Activated CD8-positive, alpha-beta memory T cell treated with anti-CD3 and anti-CD28 coated beads, Interleukin-2, amount 50 U/mL, for 24 hours (primary cell): ENCODE measurements around the gene CNTN4.
"Not testable (repeated sequence)": the region's sequence is repeated elsewhere in the genome, so short reads cannot be mapped to it uniquely, and the experiment has no call there.

Experiments
- DNase-seq: peaks from one replicate; pipeline ENCODE4 v3.0.0-alpha.2; 2020; ENCODE audit errors: extremely low read depth

Gene CNTN4

DNA sequence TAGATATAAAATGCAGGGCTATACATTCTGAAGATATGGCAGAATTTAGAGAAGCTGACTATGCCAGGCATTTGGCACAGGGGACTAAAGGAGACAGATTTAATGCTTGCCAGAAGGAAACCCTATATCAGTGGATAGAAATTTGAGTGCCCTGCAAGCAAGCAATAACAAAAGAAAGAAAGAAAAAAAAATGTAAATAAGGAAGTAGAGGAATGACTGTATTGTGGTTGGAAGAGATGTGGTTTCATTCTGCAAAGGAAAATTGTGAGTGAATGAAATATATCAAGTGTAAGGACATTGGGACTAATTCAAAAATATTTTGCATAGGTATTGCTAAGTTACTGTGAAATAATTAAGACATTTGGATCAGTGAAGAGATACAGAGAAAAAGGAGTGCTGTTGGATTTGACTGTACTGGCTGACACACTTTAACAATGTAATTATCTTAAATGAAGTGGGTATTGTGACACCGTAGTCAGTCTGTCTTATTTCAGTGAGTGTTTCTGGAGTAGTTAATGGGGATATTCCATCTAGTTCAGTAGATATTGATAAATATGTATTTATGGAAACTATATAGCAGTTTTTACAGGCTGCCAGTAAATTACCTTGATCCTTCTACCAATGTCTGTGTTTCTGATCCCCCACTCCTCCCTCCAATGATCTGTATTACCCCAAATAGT is 418.2 kb downstream of the CNTN4 start:
- DNase-seq: no peak

DNA sequence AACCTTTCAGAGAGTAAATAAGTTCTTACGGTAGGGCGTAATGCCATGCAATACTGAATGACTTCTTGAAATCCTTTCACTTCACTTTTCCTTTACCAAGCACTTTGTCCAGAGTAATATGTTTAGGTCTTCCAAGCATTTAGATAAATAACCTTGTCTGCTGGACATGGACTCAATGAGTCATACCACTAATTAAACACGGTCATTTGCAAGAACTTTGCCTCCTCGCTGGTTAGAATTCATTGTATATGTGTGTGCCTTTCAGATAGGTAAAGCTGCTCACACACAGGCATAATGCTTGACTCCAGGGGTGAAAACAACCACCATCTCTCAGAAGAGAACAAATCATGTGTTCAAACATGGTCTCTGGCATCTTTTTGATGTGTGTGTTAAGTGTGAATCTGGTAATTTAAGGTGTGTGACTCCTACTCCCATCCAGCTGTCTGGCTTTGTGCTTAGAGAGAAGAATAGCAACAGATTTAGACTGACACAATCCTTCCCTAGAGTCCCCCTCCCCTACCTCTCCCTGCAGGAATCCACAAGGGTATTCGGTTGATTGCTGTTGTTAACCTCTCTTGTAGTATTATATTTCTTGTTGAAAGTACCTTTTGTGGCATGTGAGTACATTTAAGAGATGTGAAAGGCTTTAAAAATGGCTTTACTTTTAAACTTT is 419.0 kb downstream of the CNTN4 start:
- DNase-seq: no peak

DNA sequence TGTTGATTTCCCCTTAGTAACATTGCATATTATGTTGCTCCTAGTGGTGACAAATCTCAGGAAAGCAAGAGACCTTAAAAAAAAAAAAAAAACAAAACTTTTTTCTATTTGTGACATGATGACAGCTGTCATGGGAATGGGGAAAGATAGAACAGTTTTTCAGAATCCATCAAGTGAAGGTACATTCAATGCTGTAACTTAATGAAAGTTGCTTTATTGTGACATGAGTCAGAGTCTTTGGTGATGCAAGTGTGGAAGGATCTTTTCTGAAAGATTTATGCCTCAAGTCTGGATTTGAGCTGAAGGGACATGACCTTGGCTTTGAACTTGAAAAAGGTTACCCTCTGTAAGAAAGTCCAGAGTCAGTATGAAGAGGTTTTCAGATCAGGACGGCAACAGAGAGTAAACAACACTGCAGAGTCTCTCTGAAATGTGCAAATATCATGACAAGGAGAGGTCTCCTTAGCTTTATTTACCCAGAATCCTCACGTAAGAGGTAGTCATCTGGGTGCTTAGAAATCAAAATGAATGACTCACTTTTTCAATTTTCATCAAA is 424.7 kb downstream of the CNTN4 start:
- DNase-seq: no peak

DNA sequence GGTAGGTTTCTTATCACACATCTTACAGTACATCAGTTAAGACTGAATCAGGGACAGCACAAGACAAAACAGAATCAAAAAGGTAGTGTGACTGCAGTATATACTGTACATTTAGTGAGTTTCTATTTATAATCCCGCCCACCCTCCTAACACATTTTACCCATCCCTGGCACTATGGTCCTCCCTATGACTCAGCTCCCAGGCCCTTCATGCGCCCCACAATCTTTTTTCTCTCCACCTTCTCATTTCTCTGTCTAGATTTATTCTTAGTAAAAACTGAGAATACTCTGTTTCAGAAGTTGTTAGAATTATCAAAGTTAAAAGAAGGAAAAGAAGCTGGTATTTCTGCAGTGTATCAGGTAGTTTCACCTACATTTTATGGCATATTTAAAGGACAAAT is 427.3 kb downstream of the CNTN4 start:
- DNase-seq: no peak

DNA sequence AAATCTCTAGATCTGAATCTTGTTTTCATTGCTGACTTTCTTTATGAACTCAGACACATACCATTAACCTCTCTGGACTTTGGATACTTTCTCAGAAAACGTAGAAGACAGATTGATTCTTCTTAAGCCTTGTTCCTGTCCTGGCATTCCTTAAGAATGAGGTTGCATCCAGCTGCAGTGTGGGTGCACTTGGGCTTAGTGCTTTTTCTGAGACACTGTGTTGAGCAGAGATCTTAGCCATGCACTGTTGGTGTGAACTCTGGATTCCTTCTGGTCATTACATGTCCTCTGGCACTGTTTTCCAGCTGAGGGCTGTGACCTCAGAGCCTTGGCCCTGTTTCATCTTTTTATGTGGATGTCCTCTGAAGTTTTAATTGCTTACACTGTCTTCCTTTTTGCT is 428.3 kb downstream of the CNTN4 start:
- DNase-seq: no peak

DNA sequence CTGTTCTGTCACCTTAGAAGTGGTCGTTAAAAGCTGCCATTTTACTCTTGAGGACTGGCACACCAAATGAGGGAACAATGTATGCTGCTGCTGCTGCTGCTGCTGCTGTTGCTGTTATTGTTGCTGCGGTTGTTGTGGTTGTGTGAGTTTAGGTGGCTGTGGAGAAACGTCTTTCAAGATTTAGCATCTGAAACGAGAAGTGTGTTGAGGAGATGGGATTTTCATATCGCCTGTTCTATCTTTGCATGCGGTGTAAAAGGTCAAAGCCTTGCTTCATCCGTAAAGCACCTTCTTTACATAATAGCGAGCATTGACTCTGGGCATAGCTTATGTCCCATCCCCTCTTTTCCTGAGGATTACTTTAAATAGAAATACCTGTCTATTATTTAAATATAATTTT is 428.7 kb downstream of the CNTN4 start:
- DNase-seq: not testable (repeated sequence)

DNA sequence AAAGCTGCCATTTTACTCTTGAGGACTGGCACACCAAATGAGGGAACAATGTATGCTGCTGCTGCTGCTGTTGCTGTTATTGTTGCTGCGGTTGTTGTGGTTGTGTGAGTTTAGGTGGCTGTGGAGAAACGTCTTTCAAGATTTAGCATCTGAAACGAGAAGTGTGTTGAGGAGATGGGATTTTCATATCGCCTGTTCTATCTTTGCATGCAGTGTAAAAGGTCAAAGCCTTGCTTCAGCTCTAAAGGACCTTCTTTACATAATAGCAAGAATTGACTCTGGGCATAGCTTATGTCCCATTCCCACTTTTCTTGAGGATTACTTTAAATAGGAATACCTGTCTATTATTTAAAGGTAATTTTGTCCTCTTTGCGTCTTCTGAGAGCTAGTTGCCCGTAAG is 436.1 kb downstream of the CNTN4 start:
- DNase-seq: not testable (repeated sequence)

DNA sequence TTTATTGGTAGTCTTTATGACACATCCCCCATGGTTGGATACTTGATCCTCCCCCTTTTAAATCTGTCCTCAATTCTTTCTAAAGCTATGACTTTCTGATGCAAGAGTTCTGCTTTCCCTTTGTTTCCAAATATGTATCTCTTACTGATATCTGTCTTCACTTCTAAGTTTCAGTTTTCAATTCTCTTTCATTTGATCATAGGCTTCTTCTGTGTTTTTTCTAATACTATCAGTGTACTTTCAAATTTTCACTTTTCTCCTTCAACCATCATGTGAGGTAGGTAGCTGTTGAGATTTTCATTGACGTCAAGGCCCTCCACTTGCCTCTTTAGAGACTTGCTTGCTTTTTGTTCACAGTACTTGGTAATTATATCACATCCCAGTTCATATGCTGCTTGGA is 436.5 kb downstream of the CNTN4 start:
- no peak for DNase-seq

DNA sequence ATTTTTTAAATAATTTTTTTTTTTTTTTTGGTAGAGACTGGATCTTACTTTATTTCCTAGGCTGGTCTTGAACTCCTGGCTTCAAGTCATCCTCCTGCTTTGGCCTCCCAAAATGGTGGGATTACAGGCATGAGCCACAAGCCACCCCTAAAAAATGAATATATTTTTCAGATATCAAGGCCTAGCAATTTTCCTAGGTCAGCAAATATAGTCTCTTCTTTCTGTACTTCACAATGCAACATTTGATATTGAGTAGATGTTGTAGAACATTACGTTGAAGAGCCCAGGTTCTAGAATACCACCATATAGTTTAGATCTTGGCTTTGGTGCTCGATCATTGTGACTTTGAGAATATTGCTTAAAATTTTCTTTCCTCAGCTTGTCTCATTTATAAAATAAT is 437.9 kb downstream of the CNTN4 start:
- DNase-seq: no peak

DNA sequence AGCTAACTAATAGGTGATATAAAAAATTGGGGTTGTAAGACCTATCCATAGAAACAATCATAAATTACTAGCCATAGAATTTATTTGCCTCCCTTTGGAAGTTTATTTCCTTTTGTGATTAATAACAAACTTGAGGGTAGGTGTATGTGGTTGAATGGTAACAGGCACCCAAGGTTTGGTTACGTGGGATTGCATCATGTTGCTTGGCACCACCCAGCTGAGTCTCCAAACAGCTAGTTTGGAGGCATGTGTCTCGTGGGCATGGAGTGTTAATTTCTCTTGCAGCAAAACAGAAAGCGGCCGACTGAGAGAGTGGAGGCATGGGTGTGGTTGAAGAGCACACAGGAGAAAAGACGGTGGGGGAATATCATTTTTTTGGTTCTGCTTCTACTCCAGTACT is 441.4 kb downstream of the CNTN4 start:
- DNase-seq: no peak

DNA sequence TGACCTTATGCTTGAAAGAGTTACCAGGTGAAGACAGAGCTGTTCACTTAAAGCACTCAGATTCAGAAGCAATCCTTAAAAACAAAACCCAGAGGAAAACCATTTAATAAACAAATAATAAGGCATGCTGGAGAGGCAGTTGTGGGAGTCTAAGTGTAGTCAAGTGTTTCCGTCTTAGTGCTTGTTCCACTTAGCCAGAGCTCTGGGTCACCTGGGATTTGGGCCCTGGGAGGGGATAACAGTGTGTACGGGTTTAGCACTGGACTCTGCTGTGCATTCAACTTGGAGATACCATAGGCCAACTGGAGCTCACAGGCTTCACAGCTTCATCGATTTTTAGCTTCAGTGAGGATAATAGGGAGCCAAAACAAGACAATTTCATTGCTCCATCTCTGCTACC is 444.6 kb downstream of the CNTN4 start:
- DNase-seq: no peak

DNA sequence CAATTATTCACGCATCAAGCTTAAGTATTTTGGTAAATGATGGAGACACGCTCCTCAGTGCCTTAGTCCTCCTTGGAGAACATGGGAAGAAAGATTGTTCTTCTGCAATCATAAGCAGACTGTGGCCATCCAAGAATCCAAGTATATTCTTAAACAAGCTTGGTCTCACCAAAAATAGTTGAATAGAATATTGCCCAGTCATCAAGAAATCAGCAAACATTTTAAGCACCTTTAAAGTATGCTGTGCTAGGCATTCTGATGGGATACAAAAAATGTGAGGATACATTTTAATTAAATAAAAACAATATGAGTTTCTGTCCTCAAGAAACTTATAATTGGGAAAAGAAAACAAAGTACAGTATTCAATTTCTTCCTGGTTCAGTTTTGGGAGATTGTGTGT is 445.5 kb downstream of the CNTN4 start:
- DNase-seq: no peak

DNA sequence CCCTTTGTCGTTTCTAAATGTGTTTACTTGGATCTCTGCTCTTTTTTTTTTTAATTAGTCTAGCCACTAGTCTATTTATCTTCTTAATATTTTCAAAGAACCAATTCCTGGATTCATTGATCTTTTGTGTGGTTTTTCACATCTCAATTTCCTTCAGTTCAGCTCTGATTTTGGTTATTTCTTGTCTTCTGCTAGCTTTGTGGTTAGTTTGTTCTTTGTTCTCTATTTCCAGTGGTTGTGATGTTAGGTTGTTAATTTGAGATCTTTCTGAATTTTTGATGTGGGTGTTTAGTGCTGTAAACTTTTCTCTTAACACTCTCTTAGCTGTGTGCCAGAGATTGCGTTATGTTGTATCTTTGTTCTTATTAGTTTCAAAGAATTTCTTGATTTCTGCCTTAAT is 446.1 kb downstream of the CNTN4 start:
- no peak for DNase-seq

DNA sequence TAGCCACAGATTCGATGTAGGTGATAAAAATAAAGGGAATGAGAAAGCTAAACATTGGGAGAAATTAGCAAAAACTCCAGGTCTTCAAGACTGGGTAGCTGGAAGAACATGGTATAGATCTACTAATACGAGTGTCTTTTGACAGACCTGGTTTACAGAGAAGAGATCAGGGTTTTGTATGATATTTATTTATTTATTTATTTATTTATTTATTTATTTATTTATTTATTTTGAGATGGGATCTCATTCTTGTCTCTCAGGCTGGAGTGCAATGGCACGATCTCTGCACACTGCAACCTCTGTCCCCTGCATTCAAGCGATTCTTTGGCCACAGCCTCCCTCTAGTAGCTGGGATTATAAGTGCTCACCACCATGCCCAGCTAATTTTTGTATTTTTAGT is 448.4 kb downstream of the CNTN4 start:
- no peak for DNase-seq

DNA sequence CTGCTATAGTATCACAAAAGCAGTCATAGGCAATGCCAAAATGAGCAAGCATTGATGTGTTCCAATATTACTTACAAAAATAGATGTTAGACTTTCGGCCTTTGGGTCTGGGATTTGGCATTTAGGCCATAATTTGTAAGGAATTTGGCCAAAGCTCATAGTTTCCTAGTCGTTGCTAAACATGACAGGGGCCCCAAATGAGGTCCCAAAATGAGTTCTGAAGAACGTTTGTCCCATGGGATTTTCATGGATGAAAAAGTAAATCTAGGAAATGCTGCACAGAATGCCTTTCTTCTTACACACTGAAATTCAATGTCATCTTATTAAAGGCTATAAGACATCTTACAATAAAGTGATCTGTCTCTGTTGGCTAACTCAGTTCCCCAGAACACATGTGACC is 456.0 kb downstream of the CNTN4 start:
- no peak for DNase-seq

DNA sequence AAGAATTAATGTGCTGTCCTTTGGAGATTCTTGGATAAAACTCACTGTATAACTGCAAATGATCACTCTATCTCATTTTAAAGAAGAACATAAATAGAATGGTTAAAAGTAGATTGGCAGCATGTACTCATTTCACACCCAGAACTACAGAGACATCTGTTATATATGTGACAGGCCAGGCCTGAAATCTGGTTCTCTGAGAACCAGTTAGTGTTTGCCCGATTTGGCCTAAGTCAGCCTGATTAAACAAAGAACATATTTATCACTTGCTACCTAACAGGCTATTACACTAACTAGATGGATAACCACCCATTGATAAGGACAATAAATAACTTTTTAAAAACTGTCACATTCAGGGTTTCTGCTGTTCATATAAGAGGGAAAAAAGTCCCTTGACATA is 460.1 kb downstream of the CNTN4 start:
- no peak for DNase-seq

DNA sequence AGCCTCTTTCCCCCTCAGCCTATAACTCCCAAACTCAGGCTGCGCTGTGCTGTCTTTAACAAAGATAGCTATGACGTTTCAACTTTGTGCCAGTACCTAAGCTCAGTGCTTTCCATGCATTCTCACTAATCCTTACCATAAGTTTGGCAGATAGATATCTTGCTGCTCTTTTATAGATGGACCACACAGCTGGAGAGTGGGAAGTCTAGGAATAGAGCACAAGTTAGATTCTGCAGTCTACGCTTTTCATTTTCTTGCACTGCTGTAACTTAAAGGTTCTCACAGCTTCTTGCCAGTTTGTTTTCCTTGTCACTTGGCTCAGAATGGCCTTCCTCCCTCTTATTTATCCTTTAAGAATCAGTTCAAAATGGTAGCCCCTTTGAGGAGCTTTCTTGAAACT is 468.8 kb downstream of the CNTN4 start:
- no peak for DNase-seq

DNA sequence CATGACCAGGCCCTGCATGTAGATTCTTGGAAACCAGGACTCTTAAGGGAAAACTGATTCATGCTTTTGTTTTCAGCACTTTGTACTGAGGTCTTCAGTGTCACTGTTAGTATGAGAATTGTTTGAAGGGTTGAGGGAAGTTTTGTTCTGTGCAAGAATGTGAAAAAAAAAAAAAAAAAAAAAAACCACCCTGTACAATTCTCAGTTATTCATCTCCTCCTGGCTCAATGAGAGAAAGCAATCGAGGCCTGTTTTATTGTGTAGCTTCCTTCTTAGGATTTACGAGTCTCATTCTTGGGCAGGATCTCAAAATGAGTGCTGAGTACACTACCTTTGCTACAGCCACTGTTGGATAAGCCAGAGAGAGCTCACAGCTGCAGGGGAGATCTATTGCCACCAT is 469.5 kb downstream of the CNTN4 start:
- no peak for DNase-seq

DNA sequence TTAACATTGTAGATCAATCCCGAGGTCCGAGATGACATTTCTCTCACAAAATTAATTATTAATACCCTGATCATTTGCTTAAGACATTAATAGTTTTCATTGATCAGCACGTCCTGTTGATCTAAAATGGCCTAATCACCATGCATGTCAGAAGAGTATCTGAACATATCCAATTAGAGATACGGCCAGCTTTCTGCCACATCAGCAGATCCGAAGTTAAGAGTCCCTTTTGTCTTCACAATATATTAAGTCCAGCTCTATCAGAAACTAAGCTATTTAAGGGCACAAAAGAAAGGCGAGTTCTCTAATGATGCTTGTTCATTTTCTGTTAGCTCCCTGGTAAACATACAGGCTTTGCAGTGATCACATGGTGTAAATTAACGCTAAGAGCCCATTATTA is 470.3 kb downstream of the CNTN4 start:
- DNase-seq: no peak

DNA sequence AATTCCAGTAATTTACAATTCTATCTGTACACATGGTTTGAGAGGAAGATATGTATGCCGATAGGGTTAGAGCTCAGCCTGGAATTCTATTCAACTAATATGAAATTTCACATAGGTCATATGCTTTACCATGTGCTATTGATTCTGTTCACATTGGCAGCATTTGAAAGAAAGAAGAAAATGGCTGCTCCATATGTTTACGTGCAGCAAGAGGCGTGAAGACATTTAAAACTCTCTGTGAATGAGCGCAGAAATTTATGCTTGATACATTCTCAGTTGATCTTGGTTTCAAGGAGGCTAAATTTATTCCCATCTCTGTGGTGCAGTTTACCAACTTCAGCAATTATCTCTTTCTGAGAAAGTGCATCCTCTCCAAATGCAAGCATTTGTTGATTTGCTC is 478.9 kb downstream of the CNTN4 start:
- no peak for DNase-seq

DNA sequence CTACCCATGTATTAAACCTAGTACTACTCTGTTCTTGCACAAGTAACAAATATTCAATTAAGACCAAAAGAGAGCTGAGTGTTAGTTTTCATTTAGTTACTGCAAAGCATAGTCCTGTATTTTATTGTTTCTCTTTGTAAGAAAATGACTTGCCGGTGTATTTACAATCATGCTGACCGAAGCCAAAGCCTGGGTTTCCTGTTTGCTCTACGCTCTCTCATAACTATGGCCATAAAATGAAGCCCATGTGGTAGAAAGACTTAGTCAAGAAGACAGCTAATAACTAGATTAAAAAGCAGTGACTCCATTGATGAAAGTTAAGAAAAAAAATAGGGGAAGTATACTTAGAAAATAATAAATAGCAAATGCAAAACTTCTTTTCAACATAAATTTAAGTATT is 479.9 kb downstream of the CNTN4 start:
- no peak for DNase-seq

DNA sequence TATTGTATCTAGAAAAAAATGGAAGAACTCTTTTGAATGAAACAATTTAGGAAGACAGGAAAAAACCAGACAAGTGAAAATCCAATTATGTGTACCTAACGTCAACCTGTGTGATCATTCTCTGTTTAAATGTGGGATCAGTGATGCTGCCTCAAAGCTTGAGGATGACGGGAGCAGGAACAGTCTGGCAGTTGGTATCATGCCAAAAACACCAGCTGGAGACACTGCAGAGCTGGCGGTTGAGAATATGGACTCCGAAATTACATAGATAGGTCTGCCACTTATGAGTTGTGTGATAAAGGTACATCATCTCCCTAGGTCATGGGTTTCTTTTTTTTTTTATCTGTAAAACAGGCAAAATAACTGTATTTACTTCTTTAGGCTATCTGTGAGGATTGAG is 480.5 kb downstream of the CNTN4 start:
- DNase-seq: no peak

DNA sequence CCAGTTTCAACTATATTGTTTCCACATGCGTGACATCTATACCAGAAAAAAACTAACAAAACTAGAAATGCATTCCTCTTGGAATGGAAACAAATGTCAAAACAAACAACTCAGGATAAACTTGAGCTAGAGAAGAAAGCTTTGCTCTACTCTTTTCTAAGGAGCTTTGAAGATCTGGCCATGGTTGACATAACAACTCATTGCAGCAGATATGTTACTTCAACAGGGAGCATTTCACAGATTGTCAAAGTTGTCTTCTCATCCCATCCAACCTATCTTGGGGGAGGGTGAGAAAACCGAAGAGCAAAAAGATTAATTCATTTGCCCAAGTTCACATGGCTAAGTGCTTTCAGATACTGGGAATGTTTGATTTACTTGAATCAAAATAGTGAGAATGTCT is 484.4 kb downstream of the CNTN4 start:
- DNase-seq: no peak
